ENCODE data around the gene RDM1.
A peak's percentile ranks its signal among the peaks of the same experiment; 100 is the strongest.
"Not testable (repeated sequence)": the region's sequence is repeated elsewhere in the genome, so short reads cannot be mapped to it uniquely, and the experiment has no call there.

The RDM1 gene, protein sequence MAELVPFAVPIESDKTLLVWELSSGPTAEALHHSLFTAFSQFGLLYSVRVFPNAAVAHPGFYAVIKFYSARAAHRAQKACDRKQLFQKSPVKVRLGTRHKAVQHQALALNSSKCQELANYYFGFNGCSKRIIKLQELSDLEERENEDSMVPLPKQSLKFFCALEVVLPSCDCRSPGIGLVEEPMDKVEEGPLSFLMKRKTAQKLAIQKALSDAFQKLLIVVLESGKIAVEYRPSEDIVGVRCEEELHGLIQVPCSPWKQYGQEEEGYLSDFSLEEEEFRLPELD

DNA sequence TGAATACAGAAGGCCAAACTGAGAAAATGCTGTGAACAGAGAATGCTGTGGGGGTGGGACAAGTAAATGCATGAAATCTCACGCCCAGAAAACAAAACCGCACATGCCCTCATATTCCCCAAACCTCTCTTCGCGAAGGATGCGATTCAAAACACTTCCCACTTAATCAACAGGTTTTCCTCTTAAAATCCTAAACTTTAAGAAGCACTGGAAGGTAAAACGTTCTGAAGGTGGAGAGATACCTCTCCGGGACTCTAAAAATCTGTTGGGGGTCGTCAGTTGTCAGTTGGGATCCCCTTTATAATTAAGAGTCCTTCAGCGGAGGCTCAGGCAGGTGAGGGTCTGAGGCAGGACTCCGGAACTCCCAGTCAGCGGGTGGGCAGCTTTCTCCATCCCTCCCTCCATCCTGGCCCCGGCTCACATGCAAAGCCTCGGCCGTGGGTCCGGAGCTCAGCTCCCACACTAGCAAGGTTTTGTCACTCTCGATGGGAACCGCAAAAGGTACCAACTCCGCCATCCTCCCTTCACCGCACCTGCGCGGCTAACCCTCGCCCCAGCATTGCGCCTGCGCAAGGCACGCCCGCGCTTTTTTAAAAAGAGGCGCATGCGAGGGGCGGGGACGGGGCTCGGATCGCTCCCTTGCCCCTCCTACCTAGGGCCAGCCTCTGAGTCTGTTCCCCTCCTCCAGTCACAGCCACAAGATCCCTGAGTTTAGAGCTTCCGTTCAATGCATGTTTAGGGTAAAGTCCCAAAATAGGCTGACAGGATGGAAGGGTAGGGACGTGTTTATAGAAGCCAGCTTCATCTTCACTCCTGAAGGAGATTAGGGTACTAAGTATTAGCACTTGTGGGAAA is at the start of gene RDM1:
TSS of gene RDM1 (minus strand) at position 563 of the 855 bp plus-strand sequence. CDS start at position 517, 46 bp downstream.
- no peak for DNase-seq (ENCODE audit: low read depth, low spot score)

DNA sequence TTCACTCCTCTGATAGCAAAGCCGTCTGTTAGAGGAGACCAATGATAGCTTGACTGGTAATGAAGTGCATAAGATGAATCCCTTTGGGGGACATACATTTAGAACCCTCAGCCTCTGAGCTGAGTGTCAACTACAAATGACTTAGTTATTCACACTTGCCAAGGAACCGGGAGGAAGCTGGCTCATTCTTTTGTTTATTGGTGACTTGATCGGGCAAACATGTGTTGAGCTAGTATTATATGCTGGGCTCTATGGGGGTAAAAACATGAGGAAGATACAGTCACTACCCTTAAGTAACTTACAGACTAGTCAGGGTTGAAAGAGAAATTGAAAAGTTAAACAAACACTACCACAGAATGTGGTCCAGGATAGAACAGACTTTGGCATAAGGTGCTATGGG is 47.8 kb upstream of the RDM1 start:
- DNase-seq (ENCODE audit: low read depth, low spot score), result no peak

DNA sequence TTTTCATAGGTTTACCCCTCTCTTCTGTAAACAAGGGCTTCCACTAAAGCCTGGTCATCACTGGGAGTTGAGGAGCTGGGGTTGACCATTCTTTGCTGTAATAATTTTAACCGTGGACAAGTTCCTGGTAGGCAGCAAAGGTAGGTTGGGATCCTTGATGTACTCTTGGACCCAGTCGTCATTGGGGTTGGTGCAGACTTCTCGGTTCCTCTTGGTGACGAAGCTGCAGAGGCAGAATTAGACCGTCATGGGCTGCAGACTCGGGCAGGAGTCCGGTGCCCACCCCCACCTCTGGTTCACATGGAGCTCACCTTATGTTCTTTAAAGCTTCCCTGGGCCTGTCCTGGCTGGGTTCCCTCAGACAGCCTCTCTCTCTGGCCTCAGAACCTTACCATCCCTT is 46.9 kb upstream of the RDM1 start:
- no peak for DNase-seq (ENCODE audit: low read depth, low spot score)

DNA sequence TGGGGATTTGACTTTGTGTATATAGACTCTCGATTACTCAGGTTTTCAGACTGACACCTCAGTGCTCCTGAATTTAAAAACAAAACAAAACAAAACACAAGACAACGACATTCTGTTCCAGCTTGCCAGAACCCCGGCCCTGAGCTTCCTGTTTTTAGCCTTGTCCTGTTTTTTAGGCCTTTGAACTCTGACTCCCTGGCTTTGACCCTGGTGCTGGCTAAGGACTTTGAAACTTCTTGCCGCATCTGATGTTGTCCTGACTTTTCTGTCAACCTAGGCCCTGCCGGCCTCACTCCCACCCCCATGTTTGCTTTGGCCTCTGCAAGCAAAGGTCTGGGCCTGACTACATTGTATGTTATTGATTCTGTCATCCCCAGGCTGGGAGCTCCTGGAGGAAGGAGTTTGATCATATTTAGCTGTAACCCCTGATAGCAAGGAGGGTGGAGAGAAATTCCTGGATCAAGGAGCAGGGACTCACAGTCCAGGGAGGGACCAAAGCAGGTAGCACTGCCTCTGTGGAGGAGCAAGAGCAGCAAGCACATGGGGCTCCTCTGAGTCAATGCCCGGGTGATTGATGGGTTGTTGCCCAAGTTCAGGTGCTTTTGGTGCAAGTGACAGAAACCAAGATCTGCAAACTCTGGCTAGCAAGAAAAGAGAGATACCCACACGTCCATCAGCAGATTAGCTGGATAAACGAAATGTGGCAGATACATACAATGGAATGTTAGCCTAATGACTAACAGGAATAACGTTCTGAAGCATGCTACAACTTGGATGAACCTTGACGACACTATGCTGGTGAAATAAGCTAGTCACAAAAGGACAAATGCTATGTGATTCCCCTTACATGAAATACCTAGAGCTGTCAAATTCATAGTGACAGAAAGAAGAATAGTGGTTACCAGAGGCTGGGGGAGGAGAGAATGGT is 43.0 kb upstream of the RDM1 start:
- no peak for DNase-seq (ENCODE audit: low read depth, low spot score)

- DNase-seq (ENCODE audit: low read depth, low spot score), result no peak
Measured at GRCh38 chr17:35972945-35973332, 42.4 kb upstream of the RDM1 start.

DNA sequence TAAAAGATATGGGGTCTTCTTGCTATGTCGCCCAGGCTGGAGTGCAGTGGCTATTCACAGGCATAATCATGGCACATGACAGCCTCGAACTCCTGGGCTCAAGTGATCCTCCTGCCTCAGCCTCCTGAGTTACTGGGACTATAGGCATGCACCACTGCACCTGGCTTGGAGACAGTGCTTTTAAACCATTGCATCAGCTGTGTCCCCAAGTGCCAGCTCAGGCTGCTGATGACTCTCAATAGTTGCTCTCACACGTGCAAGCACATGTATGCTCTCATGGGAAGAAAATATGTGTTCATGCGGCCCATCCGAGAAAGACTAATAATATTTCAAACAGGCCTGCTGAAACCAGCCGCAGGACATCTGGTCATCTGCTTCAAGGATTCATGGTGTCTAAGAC is 42.0 kb upstream of the RDM1 start:
- no peak for DNase-seq (ENCODE audit: low read depth, low spot score)

GRCh38 chr17:35972066-35972465 is 41.5 kb upstream of the RDM1 start:
- no peak for DNase-seq (ENCODE audit: low read depth, low spot score)

DNA sequence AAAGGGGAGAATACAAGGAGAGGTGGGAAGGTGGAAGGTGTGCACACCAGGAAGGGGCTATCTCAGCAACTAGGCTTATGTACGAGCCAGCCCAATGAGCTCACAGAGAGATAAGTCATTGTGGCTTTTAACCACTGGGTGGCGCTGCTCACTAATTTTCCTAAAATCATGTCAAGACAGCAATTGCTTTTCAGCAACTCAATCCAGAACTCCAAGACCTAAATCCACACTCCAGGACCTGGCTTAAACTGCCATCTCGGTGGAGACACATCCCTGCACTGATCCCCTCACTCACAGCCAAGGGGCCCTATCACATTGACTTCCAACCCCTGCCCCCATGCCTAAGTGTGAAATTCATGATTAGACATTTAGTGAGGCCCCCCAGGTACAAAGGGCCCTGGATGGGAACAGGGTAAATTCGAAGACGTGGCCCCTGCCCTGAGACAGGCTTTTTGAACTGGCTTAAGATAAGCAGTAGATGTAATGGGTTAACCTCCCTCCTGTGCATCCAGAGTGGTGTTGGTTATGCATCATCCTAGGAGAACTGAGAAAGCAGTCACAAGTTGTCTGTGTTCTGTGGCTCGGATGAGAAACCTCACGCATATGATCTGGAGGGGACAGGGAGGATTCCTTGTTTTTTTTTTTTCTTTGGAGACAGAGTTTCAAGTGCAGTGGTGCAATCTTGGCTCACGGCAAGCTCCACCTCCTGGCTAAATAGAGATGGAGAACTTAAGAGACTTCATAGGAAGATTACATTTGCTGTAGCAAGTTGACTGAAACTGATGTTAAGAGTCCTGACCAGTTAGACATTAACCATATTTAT is 39.2 kb upstream of the RDM1 start:
- DNase-seq (ENCODE audit: low read depth, low spot score), result peak; percentile 56

DNA sequence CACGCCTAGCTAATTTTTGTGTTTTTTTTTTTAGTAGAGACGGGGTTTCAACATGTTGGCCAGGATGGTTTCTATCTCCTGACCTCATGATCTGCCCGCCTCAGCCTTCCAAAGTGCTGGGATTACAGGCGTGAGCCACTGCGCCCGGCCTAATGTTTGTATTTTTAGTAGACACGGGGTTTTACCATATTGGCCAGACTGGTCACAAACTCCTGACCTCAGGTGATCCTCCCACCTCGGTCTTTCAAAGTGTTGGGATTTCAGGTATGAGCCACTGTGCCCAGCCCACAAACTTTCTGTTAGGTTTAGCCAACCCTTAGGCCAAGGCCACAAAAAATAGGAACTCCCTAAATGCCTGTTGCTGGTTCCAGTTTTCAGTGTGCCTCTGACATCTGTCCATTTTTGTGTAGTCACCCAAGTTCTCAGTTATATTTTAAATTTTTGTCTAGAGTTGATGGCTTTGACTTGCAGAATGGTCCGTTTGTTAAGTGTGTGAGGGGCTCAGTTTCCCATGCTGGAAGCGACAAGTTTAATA is 38.0 kb upstream of the RDM1 start:
- no peak for DNase-seq (ENCODE audit: low read depth, low spot score)

DNA sequence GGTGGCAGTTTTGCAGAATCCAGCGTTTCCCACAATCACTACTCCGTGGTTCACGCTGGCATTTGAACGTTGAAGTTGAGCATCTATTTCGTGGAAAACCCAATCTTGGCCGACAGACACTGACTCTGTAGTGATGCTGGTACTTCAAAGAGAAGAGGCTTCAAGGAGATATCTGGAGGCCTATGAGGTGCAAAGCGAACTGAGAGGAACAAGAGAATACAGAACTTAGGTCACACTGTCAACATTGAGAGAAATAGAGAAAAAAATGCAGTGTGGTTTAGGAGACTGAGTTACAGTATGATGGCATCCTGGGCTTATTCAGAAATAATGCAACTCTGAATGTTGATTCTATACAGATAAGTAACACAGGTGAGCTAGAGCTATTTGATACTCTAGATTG is 34.7 kb upstream of the RDM1 start:
- DNase-seq (ENCODE audit: low read depth, low spot score), result no peak

DNA sequence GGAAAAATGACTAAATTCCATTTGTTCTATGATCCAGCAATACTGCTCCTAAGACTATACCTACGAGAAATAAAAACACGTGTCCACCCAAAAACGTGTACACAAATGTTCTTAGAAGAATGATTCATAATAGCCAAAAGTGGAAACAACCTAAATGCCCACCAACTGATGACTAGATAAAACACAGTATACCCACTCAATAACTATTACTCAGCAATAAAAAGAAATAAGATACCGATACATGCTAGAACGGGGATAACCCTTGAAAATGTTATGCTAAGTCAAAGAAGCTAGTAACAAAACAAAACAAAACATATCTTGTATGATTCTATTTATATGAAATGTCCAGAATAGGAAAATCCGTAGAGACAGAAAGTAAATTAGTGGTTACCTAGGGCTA is 33.1 kb upstream of the RDM1 start:
- no peak for DNase-seq (ENCODE audit: low read depth, low spot score)

DNA sequence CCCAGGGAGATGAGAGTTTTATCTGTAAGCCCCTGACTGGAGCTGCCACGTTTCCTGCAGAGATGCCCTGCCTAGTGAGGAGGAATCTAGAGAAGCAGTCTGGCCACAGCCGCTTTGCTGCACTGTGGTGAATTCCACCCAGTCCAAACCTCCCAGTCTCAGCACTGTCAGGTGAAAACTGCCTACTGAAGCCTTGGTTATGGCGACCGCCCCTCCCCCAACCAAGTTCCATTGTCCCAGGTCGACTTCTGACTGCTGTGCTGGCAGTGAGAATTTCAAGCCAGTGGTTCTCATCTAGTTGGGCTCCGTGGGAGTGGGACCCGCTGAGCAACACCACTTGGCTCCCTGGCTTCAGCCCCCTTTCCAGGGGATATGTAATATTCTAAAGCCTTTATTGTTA is 23.1 kb upstream of the RDM1 start:
- no peak for DNase-seq (ENCODE audit: low read depth, low spot score)

- no peak for DNase-seq (ENCODE audit: low read depth, low spot score)
Measured at GRCh38 chr17:35949401-35949800, 18.8 kb upstream of the RDM1 start.

GRCh38 chr17:35948092-35948491 is 17.5 kb upstream of the RDM1 start:
- DNase-seq (ENCODE audit: low read depth, low spot score), result no peak

- DNase-seq (ENCODE audit: low read depth, low spot score), result no peak
Measured at GRCh38 chr17:35947156-35947585, 16.6 kb upstream of the RDM1 start.

DNA sequence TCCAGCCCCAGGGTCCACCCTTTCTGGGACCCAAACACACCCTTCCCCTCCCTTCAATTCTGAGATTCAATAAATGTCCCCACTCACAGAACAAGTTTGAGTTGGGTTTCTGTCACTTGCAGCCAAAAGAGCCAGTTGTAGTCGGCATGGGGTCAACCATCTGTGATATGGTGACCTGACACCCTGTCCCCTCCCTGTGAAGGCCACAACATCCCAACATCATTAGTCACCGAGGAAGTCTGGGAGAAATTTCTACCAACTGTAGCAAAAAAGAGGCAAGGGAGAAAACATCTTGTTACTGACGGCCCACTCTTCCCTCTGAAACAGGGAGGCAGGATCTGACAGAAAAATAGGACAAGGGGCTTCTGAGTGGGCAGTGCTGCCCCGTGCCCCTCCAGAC is 13.6 kb upstream of the RDM1 start:
- no peak for DNase-seq (ENCODE audit: low read depth, low spot score)

- no peak for DNase-seq (ENCODE audit: low read depth, low spot score)
Measured at GRCh38 chr17:35943537-35943936, 13.0 kb upstream of the RDM1 start, which contains the start of gene LYZL6. Gene LYZL6 (minus strand): TSS chr17:35943713. CDS start chr17:35939356, 4,357 bp downstream.

- no peak for DNase-seq (ENCODE audit: low read depth, low spot score)
Measured at GRCh38 chr17:35942588-35943186, 12.1 kb upstream of the RDM1 start.

DNA sequence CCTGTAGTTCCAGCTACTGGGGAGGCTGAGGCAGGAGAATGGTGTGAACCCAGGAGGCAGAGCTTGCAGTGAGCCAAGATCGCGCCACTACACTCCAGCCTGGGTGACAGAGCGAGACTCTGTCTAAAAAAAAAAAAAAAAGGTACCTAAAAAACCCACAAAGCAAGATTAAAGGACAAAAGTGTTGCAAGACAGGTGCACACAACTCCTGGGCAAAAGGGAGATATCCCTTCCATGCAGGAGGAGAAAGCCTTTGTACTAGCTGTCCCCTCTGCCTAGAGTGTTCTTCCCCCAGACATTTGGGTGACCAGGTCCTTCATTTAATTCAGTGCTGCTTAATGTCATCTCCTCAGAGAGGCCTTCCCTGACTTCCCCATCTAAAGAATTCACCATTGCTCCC is 7.9 kb upstream of the RDM1 start:
- not testable (repeated sequence) for DNase-seq (ENCODE audit: low read depth, low spot score)

- DNase-seq (ENCODE audit: low read depth, low spot score), result no peak
Measured at GRCh38 chr17:35936063-35936462, 5.5 kb upstream of the RDM1 start.

Data from smooth muscle cell of the brain vasculature (primary cell).